GM12865 (cell line): Measurements from ENCODE around the gene CCDC89.

Source experiments
- DNase-seq: peaks from one replicate; pipeline ENCODE4 v3.0.0; 2010; ENCODE audit warnings: low read depth
- H3K4me3 ChIP-seq: 2 replicates; pipeline ENCODE4 v1.5.1; 2011; ENCODE audit warnings: mild to moderate bottlenecking, low read depth, low read length, control low read depth
- TF ChIP-seq, protein P1 (sequence below): IDR thresholded peaks from 2 replicates; pipeline ENCODE4 v1.5.1; 2011; ENCODE audit warnings: low read length, control low read depth, low read depth, inconsistent platforms; ENCODE audit not compliant: insufficient read depth; ENCODE audit errors: missing control alignments

CCDC89 gene

GRCh38 chr11:85721191-85721590 is 35.2 kb upstream of the CCDC89 start:
- TF ChIP-seq, protein P1, sequence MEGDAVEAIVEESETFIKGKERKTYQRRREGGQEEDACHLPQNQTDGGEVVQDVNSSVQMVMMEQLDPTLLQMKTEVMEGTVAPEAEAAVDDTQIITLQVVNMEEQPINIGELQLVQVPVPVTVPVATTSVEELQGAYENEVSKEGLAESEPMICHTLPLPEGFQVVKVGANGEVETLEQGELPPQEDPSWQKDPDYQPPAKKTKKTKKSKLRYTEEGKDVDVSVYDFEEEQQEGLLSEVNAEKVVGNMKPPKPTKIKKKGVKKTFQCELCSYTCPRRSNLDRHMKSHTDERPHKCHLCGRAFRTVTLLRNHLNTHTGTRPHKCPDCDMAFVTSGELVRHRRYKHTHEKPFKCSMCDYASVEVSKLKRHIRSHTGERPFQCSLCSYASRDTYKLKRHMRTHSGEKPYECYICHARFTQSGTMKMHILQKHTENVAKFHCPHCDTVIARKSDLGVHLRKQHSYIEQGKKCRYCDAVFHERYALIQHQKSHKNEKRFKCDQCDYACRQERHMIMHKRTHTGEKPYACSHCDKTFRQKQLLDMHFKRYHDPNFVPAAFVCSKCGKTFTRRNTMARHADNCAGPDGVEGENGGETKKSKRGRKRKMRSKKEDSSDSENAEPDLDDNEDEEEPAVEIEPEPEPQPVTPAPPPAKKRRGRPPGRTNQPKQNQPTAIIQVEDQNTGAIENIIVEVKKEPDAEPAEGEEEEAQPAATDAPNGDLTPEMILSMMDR: no peak
- DNase-seq: no peak
- H3K4me3 ChIP-seq: no peak overlapping the region

DNA sequence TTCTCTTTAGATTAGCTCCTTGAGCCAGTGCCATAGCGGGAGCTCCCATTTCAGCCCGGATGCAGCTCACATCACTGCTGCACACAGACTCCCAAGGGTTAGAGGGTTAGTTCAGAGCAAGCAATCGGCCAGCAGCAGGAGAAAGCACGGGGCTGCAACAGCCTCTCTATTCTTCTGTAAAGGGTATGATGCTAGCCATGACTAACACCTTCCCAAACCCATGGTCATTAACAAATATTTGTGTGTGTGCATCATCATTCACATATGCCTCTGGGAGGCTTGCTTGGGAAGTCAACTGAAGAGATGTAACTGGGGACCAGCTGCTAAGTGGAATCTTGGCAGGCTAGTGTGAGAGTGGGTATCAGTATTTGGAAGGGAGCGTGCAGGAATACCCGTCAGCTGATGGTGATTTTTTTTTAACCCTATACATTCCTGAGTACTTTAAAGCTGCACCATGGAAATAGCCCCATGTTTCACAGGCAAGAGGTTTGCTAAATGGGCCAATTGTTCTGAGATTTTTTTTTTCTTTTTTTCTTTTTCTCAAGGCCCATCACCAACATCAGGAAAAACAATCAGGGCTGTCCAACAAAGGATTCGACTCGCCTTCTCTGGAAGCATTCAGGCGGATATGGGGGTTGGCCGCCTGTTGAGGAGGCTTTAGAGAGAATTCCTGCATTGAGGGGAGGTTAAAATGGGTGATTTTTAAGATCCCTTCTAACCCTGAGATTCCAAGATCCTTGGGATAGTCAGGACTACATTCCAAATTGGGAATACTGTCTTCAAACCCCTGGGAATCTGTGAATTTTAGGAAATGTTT is 33.2 kb upstream of the CCDC89 start:
- no peak overlapping the region for H3K4me3 ChIP-seq
- TF ChIP-seq, protein P1: no peak
- DNase-seq: no peak

GRCh38 chr11:85718126-85718943 is 32.3 kb upstream of the CCDC89 start:
- no peak for DNase-seq
- no peak overlapping the region for H3K4me3 ChIP-seq
- TF ChIP-seq, protein P1: no peak

GRCh38 chr11:85717429-85717828 is 31.4 kb upstream of the CCDC89 start:
- no peak overlapping the region for H3K4me3 ChIP-seq
- no peak for DNase-seq
- TF ChIP-seq, protein P1: no peak

DNA sequence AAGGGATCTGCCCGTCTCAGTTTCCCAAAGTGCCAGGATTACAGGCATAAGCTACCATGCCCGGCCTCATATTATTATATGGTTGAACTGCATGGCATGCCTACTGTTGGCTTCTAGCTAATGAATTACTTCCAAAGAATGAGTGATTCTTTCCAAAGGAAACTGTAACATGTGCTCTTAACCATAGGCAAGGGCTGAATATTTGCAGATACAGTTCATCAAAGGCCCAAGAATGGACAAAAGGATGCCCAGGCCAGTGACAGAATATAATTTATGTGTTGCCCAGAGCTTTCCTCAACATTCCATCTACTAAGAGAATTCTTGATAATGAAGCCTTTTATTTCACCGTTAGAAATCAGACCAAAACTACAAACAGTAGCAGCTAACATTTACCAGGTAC is 27.0 kb upstream of the CCDC89 start:
- H3K4me3 ChIP-seq: no peak overlapping the region
- TF ChIP-seq, protein P1: no peak
- DNase-seq: no peak

DNA sequence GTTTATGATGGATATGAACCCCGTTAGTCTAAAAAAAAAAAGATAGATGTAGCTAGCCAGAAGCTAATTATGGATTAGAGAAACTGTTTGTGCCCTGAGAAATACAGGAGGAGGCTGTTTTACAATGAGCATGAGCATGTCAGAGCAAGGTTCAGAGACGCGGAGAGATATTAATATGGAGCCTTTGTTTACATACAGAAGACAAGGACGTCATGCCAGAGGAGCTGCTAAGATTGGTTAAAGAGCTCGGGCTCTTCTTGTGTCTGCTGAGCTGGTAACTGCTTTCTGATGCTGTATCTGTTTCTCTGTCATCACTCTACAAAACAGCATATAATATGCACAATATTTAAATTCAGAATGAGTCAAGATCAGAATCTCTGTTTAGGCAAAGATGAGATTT is 24.9 kb upstream of the CCDC89 start:
- TF ChIP-seq, protein P1: no peak
- no peak for DNase-seq
- H3K4me3 ChIP-seq: no peak overlapping the region
